Measurements from ENCODE around the gene PBXIP1. TPM values are rescaled to one million over a fixed set of nuclear protein-coding genes. Genes with fewer than 3 reads are reported as not detected.
A peak's percentile ranks its signal among the peaks of the same experiment; 100 is the strongest.

PBXIP1 gene
- total RNA-seq, 1 experiment from 2014 or later, result 21.6 TPM

DNA sequence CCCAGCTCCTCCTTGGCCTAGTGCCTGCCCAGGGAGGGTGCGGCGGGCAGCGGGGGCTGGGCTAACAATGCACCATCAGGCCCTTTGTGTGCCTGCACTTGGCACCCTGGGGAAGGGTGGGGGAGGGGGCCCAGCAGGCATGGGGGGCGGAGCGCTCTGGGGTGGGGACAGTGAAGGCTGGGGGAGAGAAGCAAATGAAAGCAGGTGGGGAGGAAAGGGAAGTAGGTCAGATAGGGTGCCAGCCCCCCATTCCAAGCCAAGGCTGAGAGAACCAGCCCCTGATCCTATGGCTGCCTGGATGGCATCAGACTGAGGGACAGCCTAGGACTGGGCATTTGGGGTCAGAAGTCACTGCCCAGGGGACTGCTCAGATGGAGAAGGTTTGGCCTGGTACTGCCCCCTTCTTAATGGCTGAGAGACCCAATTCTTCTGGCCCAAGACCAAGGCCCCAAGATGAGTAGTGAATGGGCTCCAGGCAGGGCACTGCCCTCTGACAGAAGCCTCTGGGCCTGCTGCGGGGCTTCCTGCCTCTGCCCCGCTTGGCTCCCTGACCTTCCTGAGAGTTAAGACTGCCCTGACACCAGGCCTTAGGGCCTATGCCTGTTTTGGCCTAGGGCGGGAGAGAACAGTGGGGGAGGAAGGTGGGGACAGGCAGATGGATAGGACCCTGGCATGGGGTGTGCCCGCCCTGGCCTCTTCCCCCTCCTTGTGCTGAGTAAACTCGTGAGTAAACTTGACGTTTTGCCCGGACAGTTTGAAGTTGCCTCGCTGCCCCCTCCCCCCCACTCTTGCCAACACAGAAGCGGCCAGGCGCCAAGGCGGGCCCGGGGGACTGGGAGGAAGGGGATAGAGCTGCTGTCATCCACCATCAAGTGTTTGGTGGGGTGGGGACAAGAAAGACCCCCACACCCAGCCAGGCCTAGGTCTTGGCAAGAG lies 49.4 kb upstream of the PBXIP1 start:
- no peak overlapping the region for H3K27ac ChIP-seq (ENCODE audit: insufficient read length, low read depth, low read length)
- no peak overlapping the region for H3K23ac ChIP-seq (ENCODE audit: insufficient read length, low read depth, low read length)
- H4K5ac ChIP-seq (ENCODE audit: insufficient read length, low read depth, low read length), result no peak overlapping the region
- WGBS (ENCODE audit: extremely low coverage, insufficient read length, low lambda C conversion rate), result no CpG with 5 or more reads among the region's 17 CpGs
- H2AFZ ChIP-seq (ENCODE audit: low read length), result no peak overlapping the region
- Mint-ChIP-seq H3K27ac (peak overlapping the region in 1 of 3 experiments; percentile 37; a peak in 2 of 7 replicates), H3K27me3 (ENCODE audit: low read depth) (no peaks in the 10 kb centered on the region), H3K9me3 (no peaks in the 10 kb centered on the region; a peak in 1 of 5 replicates), H3K4me1 (peaks cover 38 to 47% of the 10 kb centered on the region in 2 experiments), H3K36me3 (ENCODE audit: insufficient read depth in 1 of 3, low read depth in 3 of 3) (no peaks in the 10 kb centered on the region; a peak in 2 of 7 replicates), H3K4me3 (peak overlapping the region in 1 of 2 experiments; percentile 52; a peak in 2 of 5 replicates)
- no peaks in the 10 kb centered on the region; the same call in 1 of the 2 replicates for H3K79me2 ChIP-seq (ENCODE audit: insufficient read depth, low read length)
- no peaks in the 10 kb centered on the region for H4K20me1 ChIP-seq (ENCODE audit: control insufficient read depth, insufficient read depth, insufficient read length)
- no peak overlapping the region for H2BK5ac ChIP-seq (ENCODE audit: insufficient read length, low read length)
- TF ChIP-seq, protein P1, sequence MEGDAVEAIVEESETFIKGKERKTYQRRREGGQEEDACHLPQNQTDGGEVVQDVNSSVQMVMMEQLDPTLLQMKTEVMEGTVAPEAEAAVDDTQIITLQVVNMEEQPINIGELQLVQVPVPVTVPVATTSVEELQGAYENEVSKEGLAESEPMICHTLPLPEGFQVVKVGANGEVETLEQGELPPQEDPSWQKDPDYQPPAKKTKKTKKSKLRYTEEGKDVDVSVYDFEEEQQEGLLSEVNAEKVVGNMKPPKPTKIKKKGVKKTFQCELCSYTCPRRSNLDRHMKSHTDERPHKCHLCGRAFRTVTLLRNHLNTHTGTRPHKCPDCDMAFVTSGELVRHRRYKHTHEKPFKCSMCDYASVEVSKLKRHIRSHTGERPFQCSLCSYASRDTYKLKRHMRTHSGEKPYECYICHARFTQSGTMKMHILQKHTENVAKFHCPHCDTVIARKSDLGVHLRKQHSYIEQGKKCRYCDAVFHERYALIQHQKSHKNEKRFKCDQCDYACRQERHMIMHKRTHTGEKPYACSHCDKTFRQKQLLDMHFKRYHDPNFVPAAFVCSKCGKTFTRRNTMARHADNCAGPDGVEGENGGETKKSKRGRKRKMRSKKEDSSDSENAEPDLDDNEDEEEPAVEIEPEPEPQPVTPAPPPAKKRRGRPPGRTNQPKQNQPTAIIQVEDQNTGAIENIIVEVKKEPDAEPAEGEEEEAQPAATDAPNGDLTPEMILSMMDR (conservative IDR thresholded peaks at IDR 0.05), result no peak
- no peak overlapping the region for H2BK120ac ChIP-seq (ENCODE audit: low read depth, low read length, poor library complexity, severe bottlenecking)
- H4K91ac ChIP-seq (ENCODE audit: insufficient read length, low read depth, low read length), result no peak overlapping the region
- H2BK15ac ChIP-seq (ENCODE audit: low read depth, low read length), result no peak overlapping the region
- no peak overlapping the region for H4K8ac ChIP-seq (replicated peaks; ENCODE audit: insufficient read length, low read depth, low read length)
- no peak overlapping the region for H3K14ac ChIP-seq (ENCODE audit: insufficient read depth, low read length)
- H2BK12ac ChIP-seq (ENCODE audit: insufficient read length, low read depth, low read length), result no peak overlapping the region
- no peaks in the 10 kb centered on the region for H3K27me3 ChIP-seq (ENCODE audit: insufficient read depth, low read length)
- no peak overlapping the region for H3K4me2 ChIP-seq (ENCODE audit: insufficient read depth, insufficient read length, low read length)
- H3K79me1 ChIP-seq (ENCODE audit: insufficient read depth, low read depth, low read length, poor library complexity, severe bottlenecking), result no peaks in the 10 kb centered on the region
- H3K4ac ChIP-seq (ENCODE audit: low read depth, low read length), result no peak overlapping the region
- no peak overlapping the region for H3K18ac ChIP-seq (ENCODE audit: insufficient read length, low read depth, low read length)
- H2AK5ac ChIP-seq (ENCODE audit: insufficient read length, low read length), result no peak overlapping the region
- peaks cover 5% of the 10 kb centered on the region; the same call in 1 of the 2 replicates for H3K4me1 ChIP-seq (ENCODE audit: insufficient read depth, low read length)
- no peak overlapping the region for H3K56ac ChIP-seq (ENCODE audit: insufficient read length, low read depth, low read length)
- no peak overlapping the region for H3K9ac ChIP-seq (ENCODE audit: extremely low read depth, insufficient read length, low read length)
- H3K23me2 ChIP-seq (ENCODE audit: insufficient read length, low read depth, low read length, poor library complexity, severe bottlenecking), result peaks cover 19% of the 10 kb centered on the region
- H2BK20ac ChIP-seq (ENCODE audit: low read depth, low read length, poor library complexity, severe bottlenecking), result no peak overlapping the region
- no peak for DNase-seq
- no peaks in the 10 kb centered on the region for H3K9me3 ChIP-seq (ENCODE audit: control insufficient read depth, low read depth, low read length)
- no peak overlapping the region for H3T11ph ChIP-seq (ENCODE audit: low read length)

All from H9 (cell line).